GM18498 (cell line): ENCODE measurements around the gene DYNC2LI1.

Experiments
- ATAC-seq: cut with Tn5 transposase; IDR thresholded peaks from one replicate; pipeline ENCODE4 v1.9.1; 2021; ENCODE audit warnings: mild to moderate bottlenecking, moderate library complexity; ENCODE audit not compliant: unreplicated experiment

DYNC2LI1 gene

GRCh38 chr2:43812947-43813346 is 39.1 kb downstream of the DYNC2LI1 start:
- no peak for ATAC-seq

GRCh38 chr2:43814711-43815110 is 40.9 kb downstream of the DYNC2LI1 start:
- no peak for ATAC-seq

GRCh38 chr2:43818761-43819160 is 44.9 kb downstream of the DYNC2LI1 start:
- no peak for ATAC-seq

- no peak for ATAC-seq
These were observed 45.8 kb downstream of the DYNC2LI1 start for GRCh38 chr2:43819491-43820163.

- no peak for ATAC-seq
These were observed 49.0 kb downstream of the DYNC2LI1 start for GRCh38 chr2:43822839-43823238.

GRCh38 chr2:43823751-43824150 is 49.9 kb downstream of the DYNC2LI1 start:
- ATAC-seq: no peak

GRCh38 chr2:43824512-43824911 is 50.7 kb downstream of the DYNC2LI1 start:
- no peak for ATAC-seq

GRCh38 chr2:43824951-43825493 is 51.2 kb downstream of the DYNC2LI1 start:
- ATAC-seq: no peak

GRCh38 chr2:43825841-43826240 is 52.0 kb downstream of the DYNC2LI1 start:
- no peak for ATAC-seq

GRCh38 chr2:43826305-43827250 is 52.7 kb downstream of the DYNC2LI1 start:
- no peak for ATAC-seq

GRCh38 chr2:43831543-43832294 is 57.9 kb downstream of the DYNC2LI1 start:
- no peak for ATAC-seq

GRCh38 chr2:43832457-43832856 is 58.6 kb downstream of the DYNC2LI1 start:
- no peak for ATAC-seq

- ATAC-seq: no peak
These were observed 63.2 kb downstream of the DYNC2LI1 start for GRCh38 chr2:43837033-43837432.

GRCh38 chr2:43837831-43838559 is 64.2 kb downstream of the DYNC2LI1 start:
- ATAC-seq: no peak

GRCh38 chr2:43838560-43839267 is 64.9 kb downstream of the DYNC2LI1 start, which contains the start of the genes ABCG5 and ABCG8:
Gene ABCG5, minus strand, starts transcription at chr2:43838839. Its CDS starts 160 bp downstream, at chr2:43838679.
Gene ABCG8, plus strand, starts transcription at chr2:43838971. Its CDS starts 83 bp downstream, at chr2:43839054.
- no peak for ATAC-seq

- ATAC-seq: no peak
These were observed 66.1 kb downstream of the DYNC2LI1 start for GRCh38 chr2:43839776-43840564.

GRCh38 chr2:43840965-43841364 is 67.1 kb downstream of the DYNC2LI1 start:
- ATAC-seq: no peak

- ATAC-seq: no peak
These were observed 68.4 kb downstream of the DYNC2LI1 start for GRCh38 chr2:43841949-43842865.
